ENCODE measurements around the gene PPFIBP1. TPM values are rescaled to one million over a fixed set of nuclear protein-coding genes. Genes with fewer than 3 reads are reported as not detected.

Gene PPFIBP1
- total and polyA plus RNA-seq, 9 of the 15 experiments (the other 6 are each of a cell fraction or from before 2014, with no cell fraction given) = 0.46 to 3.5 (median 1.8) TPM

DNA sequence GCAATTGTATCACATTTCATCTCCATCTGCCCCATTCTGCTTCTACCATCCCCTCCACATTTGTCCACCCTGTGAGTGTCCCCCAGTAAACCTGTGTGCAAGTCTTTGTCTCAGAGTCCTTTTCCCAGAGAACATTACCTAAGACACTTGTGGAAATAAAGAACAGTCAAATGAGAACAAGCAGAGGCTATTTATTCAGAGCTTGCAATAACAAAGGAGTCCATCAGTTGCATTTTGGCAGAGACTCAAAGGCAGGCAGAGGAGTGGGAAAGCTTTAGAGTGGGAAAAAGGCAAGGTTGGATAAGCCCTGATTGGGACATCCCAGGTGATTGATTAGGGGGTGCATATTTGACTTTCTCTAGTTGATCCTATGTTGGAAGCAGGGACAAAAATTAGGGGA is 18.2 kb upstream of the PPFIBP1 start:
- no peaks in the 10 kb centered on the region for H4K20me1 ChIP-seq (replicated peaks; ENCODE audit: control insufficient read depth, insufficient read depth, low read length)
- no peak overlapping the region for H3K27ac ChIP-seq (ENCODE audit: extremely low read depth, low read depth, low read length)
- in situ Hi-C loops (cut with MboI) = no loop called here
- no peaks in the 10 kb centered on the region for H3K9me1 ChIP-seq (ENCODE audit: control insufficient read depth, insufficient read depth, low read length)
- H3K4me1 ChIP-seq (replicated peaks in 1 of 2; ENCODE audit: control insufficient read depth in 2 of 2, insufficient read depth in 2 of 2, low read length in 2 of 2) = no peaks in the 10 kb centered on the region
- no peaks in the 10 kb centered on the region for H3K79me2 ChIP-seq (ENCODE audit: control insufficient read depth, insufficient read depth, low read length)
- no peaks in the 10 kb centered on the region for H3K9me3 ChIP-seq (replicated peaks; ENCODE audit: control insufficient read depth, insufficient read depth, low read depth, low read length)
- no peak overlapping the region for H3K4me3 ChIP-seq
- no peak overlapping the region for H2AFZ ChIP-seq (ENCODE audit: low read depth, low read length)
- CTCF ChIA-PET (ENCODE audit: low intra/inter-chr PET ratio) = no interaction called here
- no peak overlapping the region for H3K4me2 ChIP-seq (ENCODE audit: insufficient read depth, low read length)
- no TSS peak for BruUV-seq (replicated peaks)
- no peak for ATAC-seq
- POLR2A ChIA-PET = no interaction called here
- peaks cover 0 to 2% of the 10 kb centered on the region in 2 experiments; a peak in 1 of 5 replicates for H3K27me3 ChIP-seq (ENCODE audit: control insufficient read depth in 2 of 2, insufficient read depth in 2 of 2, low read length in 2 of 2)
- H3K36me3 ChIP-seq (ENCODE audit: control insufficient read depth, insufficient read depth, low read length) = no peaks in the 10 kb centered on the region
- intact Hi-C loops (cut with micrococcal nuclease) = no loop called here
- DNase-seq (ENCODE audit: extremely low read depth in 1 of 4, low spot score in 3 of 4) = no peak
- no peak for FAIRE-seq
- no peak overlapping the region for H3K9ac ChIP-seq (ENCODE audit: insufficient read depth in 1 of 2, low read depth in 2 of 2, low read length in 2 of 2)
- TF ChIP-seq, protein P1, sequence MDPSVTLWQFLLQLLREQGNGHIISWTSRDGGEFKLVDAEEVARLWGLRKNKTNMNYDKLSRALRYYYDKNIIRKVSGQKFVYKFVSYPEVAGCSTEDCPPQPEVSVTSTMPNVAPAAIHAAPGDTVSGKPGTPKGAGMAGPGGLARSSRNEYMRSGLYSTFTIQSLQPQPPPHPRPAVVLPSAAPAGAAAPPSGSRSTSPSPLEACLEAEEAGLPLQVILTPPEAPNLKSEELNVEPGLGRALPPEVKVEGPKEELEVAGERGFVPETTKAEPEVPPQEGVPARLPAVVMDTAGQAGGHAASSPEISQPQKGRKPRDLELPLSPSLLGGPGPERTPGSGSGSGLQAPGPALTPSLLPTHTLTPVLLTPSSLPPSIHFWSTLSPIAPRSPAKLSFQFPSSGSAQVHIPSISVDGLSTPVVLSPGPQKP (CRISPR knock-in tag; IDR thresholded peaks at IDR 0.05) = no peak
- TF ChIP-seq, protein P2, sequence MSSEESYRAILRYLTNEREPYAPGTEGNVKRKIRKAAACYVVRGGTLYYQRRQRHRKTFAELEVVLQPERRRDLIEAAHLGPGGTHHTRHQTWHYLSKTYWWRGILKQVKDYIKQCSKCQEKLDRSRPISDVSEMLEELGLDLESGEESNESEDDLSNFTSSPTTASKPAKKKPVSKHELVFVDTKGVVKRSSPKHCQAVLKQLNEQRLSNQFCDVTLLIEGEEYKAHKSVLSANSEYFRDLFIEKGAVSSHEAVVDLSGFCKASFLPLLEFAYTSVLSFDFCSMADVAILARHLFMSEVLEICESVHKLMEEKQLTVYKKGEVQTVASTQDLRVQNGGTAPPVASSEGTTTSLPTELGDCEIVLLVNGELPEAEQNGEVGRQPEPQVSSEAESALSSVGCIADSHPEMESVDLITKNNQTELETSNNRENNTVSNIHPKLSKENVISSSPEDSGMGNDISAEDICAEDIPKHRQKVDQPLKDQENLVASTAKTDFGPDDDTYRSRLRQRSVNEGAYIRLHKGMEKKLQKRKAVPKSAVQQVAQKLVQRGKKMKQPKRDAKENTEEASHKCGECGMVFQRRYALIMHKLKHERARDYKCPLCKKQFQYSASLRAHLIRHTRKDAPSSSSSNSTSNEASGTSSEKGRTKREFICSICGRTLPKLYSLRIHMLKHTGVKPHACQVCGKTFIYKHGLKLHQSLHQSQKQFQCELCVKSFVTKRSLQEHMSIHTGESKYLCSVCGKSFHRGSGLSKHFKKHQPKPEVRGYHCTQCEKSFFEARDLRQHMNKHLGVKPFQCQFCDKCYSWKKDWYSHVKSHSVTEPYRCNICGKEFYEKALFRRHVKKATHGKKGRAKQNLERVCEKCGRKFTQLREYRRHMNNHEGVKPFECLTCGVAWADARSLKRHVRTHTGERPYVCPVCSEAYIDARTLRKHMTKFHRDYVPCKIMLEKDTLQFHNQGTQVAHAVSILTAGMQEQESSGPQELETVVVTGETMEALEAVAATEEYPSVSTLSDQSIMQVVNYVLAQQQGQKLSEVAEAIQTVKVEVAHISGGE (CRISPR knock-in tag; IDR thresholded peaks at IDR 0.05) = no peak
- TF ChIP-seq, protein P3, sequence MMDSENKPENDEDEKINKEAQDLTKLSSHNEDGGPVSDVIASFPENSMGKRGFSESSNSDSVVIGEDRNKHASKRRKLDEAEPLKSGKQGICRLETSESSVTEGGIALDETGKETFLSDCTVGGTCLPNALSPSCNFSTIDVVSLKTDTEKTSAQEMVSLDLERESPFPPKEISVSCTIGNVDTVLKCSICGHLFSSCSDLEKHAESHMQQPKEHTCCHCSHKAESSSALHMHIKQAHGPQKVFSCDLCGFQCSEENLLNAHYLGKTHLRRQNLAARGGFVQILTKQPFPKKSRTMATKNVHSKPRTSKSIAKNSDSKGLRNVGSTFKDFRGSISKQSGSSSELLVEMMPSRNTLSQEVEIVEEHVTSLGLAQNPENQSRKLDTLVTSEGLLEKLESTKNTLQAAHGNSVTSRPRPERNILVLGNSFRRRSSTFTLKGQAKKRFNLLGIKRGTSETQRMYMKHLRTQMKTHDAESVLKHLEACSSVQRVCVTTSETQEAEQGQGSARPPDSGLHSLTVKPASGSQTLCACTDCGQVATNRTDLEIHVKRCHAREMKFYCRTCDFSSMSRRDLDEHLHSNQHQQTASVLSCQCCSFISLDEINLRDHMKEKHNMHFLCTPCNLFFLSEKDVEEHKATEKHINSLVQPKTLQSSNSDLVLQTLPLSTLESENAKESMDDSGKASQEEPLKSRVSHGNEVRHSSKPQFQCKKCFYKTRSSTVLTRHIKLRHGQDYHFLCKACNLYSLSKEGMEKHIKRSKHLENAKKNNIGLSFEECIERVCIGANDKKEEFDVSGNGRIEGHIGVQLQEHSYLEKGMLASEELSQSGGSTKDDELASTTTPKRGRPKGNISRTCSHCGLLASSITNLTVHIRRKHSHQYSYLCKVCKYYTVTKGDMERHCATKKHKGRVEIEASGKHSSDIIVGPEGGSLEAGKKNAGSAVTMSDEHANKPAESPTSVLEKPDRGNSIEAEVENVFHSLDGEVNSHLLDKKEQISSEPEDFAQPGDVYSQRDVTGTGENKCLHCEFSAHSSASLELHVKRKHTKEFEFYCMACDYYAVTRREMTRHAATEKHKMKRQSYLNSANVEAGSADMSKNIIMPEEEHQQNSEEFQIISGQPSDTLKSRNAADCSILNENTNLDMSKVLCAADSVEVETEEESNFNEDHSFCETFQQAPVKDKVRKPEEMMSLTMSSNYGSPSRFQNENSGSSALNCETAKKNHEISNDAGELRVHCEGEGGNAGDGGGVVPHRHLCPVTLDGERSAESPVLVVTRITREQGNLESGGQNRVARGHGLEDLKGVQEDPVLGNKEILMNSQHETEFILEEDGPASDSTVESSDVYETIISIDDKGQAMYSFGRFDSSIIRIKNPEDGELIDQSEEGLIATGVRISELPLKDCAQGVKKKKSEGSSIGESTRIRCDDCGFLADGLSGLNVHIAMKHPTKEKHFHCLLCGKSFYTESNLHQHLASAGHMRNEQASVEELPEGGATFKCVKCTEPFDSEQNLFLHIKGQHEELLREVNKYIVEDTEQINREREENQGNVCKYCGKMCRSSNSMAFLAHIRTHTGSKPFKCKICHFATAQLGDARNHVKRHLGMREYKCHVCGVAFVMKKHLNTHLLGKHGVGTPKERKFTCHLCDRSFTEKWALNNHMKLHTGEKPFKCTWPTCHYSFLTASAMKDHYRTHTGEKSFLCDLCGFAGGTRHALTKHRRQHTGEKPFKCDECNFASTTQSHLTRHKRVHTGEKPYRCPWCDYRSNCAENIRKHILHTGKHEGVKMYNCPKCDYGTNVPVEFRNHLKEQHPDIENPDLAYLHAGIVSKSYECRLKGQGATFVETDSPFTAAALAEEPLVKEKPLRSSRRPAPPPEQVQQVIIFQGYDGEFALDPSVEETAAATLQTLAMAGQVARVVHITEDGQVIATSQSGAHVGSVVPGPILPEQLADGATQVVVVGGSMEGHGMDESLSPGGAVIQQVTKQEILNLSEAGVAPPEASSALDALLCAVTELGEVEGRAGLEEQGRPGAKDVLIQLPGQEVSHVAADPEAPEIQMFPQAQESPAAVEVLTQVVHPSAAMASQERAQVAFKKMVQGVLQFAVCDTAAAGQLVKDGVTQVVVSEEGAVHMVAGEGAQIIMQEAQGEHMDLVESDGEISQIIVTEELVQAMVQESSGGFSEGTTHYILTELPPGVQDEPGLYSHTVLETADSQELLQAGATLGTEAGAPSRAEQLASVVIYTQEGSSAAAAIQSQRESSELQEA (IDR thresholded peaks at IDR 0.05; ENCODE audit: low read depth) = no peak
- no peak for TF ChIP-seq CBX3 (IDR thresholded peaks at IDR 0.05; ENCODE audit: borderline replicate concordance in 1 of 2, low read length in 2 of 2)
- no peak for TF ChIP-seq ARID1B (IDR thresholded peaks at IDR 0.05)
- TF ChIP-seq RBM39 (optimal IDR thresholded peaks at IDR 0.05; ENCODE audit: low read depth, low read length) = no peak
- TF ChIP-seq, protein P4, sequence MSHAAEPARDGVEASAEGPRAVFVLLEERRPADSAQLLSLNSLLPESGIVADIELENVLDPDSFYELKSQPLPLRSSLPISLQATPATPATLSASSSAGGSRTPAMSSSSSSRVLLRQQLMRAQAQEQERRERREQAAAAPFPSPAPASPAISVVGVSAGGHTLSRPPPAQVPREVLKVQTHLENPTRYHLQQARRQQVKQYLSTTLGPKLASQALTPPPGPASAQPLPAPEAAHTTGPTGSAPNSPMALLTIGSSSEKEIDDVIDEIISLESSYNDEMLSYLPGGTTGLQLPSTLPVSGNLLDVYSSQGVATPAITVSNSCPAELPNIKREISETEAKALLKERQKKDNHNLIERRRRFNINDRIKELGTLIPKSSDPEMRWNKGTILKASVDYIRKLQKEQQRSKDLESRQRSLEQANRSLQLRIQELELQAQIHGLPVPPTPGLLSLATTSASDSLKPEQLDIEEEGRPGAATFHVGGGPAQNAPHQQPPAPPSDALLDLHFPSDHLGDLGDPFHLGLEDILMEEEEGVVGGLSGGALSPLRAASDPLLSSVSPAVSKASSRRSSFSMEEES (CRISPR knock-in tag; IDR thresholded peaks at IDR 0.05) = no peak

Data from K562 (cell line).